Left ventricle myocardium inferior (tissue), 1 donor: Measurements from ENCODE around the gene DNAJC12. TPM values are rescaled to one million over a fixed set of nuclear protein-coding genes. Genes with fewer than 3 reads are reported as not detected.

Experiments used
- DNase-seq: peaks from one replicate; pipeline ENCODE4 v3.0.0-alpha.2; 2020
- H3K27ac ChIP-seq: fragments of 200-600 bp; replicated peaks from 2 replicates; pipeline ENCODE4 v1.8.0; 2021
- H3K27me3 ChIP-seq: fragments of 200-600 bp; 2 replicates; pipeline ENCODE4 v1.8.0; 2021; ENCODE audit warnings: low read depth
- H3K36me3 ChIP-seq: fragments of 200-600 bp; 2 replicates; pipeline ENCODE4 v1.8.0; 2021
- H3K4me1 ChIP-seq: fragments of 200-600 bp; 2 replicates; pipeline ENCODE4 v1.8.0; 2021
- H3K4me3 ChIP-seq: fragments of 200-600 bp; 2 replicates; pipeline ENCODE4 v1.8.0; 2021; ENCODE audit warnings: mild to moderate bottlenecking, moderate library complexity
- H3K9me3 ChIP-seq: fragments of 200-600 bp; replicated peaks from 2 replicates; pipeline ENCODE4 v1.8.0; 2021
- intact Hi-C: fragments of 100-400 bp; cut with micrococcal nuclease; formaldehyde crosslinking; loops from one replicate; pipeline ENCODE4 v1.11.0; 2022
- total RNA-seq: library from RNA; stranded (reverse); fragmentation: NEBNext Ultra II Directional; extraction: Animal tissue kit (Norgen Biotek cat#: 25700); gene quantifications from one replicate; pipeline ENCODE4 v1.2.1, GENCODE V29; 2021
- TF ChIP-seq, protein P1 (sequence below): fragments of 200-600 bp; IDR thresholded peaks from 2 replicates; pipeline ENCODE4 v1.8.0; 2021; ENCODE audit warnings: antibody characterized with exemption, mild to moderate bottlenecking, borderline replicate concordance
- donor health status: DM: no; HTN: yes; CAD: no; lungs with severe emphysema.

The DNAJC12 gene
- total RNA-seq, 1 donor from 2014 or later = 6.1 TPM

DNA sequence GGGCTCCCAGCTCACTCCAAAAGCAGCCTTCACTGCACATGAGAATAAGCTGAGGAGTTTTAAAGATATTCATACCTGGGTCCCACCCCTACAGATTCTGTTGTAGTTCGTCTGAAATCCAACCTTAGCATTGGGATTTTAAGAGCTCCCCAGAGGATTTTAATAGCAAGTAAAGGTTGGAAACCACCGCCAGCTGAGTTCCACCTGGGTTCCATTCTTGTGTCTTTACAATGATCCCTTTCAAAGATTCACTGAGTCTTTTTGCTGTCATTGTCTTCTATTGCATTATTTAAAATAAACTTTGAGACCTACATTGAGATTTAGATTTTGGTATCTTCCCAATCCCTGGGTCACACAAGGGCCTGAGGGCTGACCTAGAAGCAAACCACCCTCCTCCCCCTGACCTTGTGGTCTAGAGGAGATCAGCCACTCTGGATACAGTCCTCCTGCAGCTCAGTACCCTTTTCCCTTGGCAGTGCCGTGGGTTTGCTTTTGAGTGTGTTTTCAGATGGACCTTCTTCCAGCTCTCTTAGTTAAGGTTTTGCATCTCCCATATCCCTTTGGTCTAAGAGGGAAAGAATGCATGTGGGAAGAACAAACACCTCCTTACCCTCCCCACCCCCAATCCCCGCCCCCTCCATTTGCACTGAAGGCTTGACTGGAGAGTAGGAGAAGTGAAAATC, 23.9 kb upstream of the DNAJC12 start:
- Histone ChIP-seq H3K4me3 (no peak overlapping the region), H3K36me3 (no peaks in the 10 kb centered on the region), H3K27ac (no peak overlapping the region), H3K27me3 (no peaks in the 10 kb centered on the region), H3K4me1 (no peaks in the 10 kb centered on the region), H3K9me3 (no peaks in the 10 kb centered on the region)
- no peak for DNase-seq
- TF ChIP-seq, protein P1, sequence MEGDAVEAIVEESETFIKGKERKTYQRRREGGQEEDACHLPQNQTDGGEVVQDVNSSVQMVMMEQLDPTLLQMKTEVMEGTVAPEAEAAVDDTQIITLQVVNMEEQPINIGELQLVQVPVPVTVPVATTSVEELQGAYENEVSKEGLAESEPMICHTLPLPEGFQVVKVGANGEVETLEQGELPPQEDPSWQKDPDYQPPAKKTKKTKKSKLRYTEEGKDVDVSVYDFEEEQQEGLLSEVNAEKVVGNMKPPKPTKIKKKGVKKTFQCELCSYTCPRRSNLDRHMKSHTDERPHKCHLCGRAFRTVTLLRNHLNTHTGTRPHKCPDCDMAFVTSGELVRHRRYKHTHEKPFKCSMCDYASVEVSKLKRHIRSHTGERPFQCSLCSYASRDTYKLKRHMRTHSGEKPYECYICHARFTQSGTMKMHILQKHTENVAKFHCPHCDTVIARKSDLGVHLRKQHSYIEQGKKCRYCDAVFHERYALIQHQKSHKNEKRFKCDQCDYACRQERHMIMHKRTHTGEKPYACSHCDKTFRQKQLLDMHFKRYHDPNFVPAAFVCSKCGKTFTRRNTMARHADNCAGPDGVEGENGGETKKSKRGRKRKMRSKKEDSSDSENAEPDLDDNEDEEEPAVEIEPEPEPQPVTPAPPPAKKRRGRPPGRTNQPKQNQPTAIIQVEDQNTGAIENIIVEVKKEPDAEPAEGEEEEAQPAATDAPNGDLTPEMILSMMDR = no peak
- intact Hi-C loops = no loop called here

DNA sequence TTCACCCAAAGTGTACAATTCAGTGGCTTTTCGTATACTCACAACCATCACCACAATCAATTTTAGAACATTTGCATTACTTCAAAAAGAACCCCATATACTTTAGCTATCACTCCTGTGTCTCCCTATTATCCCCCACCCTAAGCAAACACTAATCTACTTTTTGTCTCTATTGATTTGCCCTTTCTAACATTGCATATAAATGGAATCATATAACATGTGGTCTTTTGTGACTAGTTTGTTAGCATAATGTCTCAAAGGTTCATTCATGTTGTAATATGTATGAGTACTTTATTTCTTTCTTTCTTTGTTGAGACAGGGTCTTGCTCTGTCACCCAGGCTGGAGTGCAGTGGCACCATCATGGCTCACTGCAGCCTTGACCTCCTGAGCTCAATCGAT, 21.0 kb upstream of the DNAJC12 start:
- intact Hi-C loops = loop anchor here (5.0 kb wide), 1 partner anchor 298 kb away; no protein-coding TSS in a partner anchor
- no peak for DNase-seq
- TF ChIP-seq, protein P1 = no peak
- H3K36me3 ChIP-seq = no peaks in the 10 kb centered on the region
- H3K9me3 ChIP-seq = no peaks in the 10 kb centered on the region
- H3K27ac ChIP-seq = no peak overlapping the region
- no peak overlapping the region for H3K4me3 ChIP-seq
- no peaks in the 10 kb centered on the region for H3K27me3 ChIP-seq
- H3K4me1 ChIP-seq = no peaks in the 10 kb centered on the region

DNA sequence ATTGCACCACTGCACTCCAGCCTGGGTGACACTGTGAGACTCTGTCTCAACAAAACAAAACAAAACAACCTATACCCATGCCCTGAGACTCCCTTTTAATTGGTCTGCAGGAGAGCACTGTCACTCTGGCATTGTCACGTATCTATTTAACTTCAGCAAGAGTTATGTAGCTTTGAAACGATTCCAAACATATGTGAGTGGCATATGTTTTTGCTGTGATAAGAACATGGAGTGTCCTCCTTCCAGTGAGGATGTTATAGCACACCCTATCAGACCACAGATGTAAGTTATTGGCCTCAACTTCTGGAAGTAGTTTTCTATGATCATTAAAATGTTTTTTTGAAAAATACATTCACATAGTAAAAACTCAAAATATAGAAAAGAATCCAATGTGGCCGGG, 15.5 kb upstream of the DNAJC12 start:
- H3K27me3 ChIP-seq = no peaks in the 10 kb centered on the region
- H3K27ac ChIP-seq = no peak overlapping the region
- TF ChIP-seq, protein P1 = no peak
- H3K4me3 ChIP-seq = no peak overlapping the region
- intact Hi-C loops = no loop called here
- no peaks in the 10 kb centered on the region for H3K9me3 ChIP-seq
- no peaks in the 10 kb centered on the region for H3K36me3 ChIP-seq
- DNase-seq = no peak
- peaks cover 11% of the 10 kb centered on the region for H3K4me1 ChIP-seq

DNA sequence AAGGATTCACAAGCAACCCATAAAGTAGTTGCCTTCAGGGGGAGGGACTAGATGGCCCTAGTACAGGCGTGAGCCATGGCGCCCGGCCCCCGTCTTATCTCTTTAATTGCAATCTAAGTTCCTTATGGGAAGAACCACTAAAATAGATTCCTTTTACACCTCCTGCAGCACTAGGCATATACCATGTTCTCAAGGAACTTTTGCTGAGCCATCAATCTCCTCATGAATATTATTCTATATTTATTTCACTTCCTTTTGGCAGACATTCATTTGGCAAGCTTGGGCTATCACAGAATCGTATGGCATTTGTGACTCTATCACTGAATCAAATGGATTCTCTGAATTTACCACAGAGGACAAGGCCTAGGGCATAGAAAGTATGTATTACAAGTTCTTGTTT, 14.8 kb upstream of the DNAJC12 start:
- intact Hi-C loops = no loop called here

DNA sequence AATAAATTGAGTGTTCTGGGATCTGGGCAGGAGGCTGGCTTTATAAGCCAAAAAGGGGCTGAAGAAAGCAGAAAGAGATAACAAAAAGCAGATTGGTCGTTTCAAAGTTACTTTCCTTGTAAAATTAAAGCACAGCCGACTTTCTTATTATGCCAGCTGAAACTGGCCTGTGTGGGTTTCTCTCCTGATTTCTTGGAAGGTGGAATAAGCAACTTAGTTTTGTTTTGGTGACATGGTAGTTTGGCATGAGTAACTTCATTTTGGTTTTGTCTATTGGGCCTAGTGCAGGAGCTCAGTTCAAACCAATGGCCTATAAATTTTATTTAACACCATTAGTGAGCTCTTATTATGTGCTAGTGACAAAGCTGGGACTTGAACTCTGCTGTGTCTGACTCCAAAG, 13.2 kb upstream of the DNAJC12 start:
- no peak for DNase-seq
- TF ChIP-seq, protein P1 = no peak
- intact Hi-C loops = no loop called here
- H3K4me3 ChIP-seq = no peak overlapping the region
- H3K27me3 ChIP-seq = no peaks in the 10 kb centered on the region
- no peaks in the 10 kb centered on the region for H3K9me3 ChIP-seq
- H3K36me3 ChIP-seq = no peaks in the 10 kb centered on the region
- H3K27ac ChIP-seq = no peak overlapping the region
- peaks cover 11% of the 10 kb centered on the region for H3K4me1 ChIP-seq

More for the DNA sequence above, 14.8 kb upstream of the DNAJC12 start:
- H3K27me3 ChIP-seq = no peaks in the 10 kb centered on the region
- H3K27ac ChIP-seq = no peak overlapping the region
- no peaks in the 10 kb centered on the region for H3K9me3 ChIP-seq
- H3K4me1 ChIP-seq = peaks cover 11% of the 10 kb centered on the region
- no peaks in the 10 kb centered on the region for H3K36me3 ChIP-seq
- no peak for DNase-seq
- TF ChIP-seq, protein P1 = no peak
- H3K4me3 ChIP-seq = no peak overlapping the region
